Caco-2 (cell line): ENCODE measurements around the gene PVALB. TPM values are rescaled to one million over a fixed set of nuclear protein-coding genes. Genes with fewer than 3 reads are reported as not detected.

ENCODE experiments used
- BruUV-seq: library from RNA; stranded (reverse); fragments of 400-500 nt; replicated peaks from 2 replicates; lab custom pipeline; 2021; lab: Mats Ljungman, UMichigan
- CTCF ChIA-PET: fragments of 300-600 bp; sonication (Branson Sonifier 250); formaldehyde crosslinking; loops from one replicate; lab custom pipeline; 2022; ENCODE audit warnings: antibody characterized with exemption; lab: Charles Lee
- POLR2A ChIA-PET: fragments of 300-600 bp; sonication (Branson Sonifier 250); formaldehyde crosslinking; loops from one replicate; lab custom pipeline; 2022; ENCODE audit warnings: antibody characterized with exemption; lab: Charles Lee
- DNase-seq, 2 experiments: peaks; one replicate each; pipeline versions ENCODE4 v3.0.0 to v3.0.0-alpha.2; 2020 to 2022
- H3K27me3 ChIP-seq: replicated peaks from 2 replicates; pipeline ENCODE4 v1.6.0; 2011; ENCODE audit warnings: low read length; ENCODE audit not compliant: control insufficient read depth, insufficient read depth
- H3K36me3 ChIP-seq: 2 replicates; pipeline ENCODE4 v1.5.1; 2011; ENCODE audit warnings: low read length; ENCODE audit not compliant: control insufficient read depth, insufficient read depth
- H3K4me1 ChIP-seq: fragments of 250-450 bp; sonication (Bioruptor Pico); 2 replicates; pipeline ENCODE4 v1.5.1; 2020; ENCODE audit warnings: mild to moderate bottlenecking
- H3K4me3 ChIP-seq: 2 replicates; pipeline ENCODE4 v1.5.1; 2011; ENCODE audit warnings: low read depth, mild to moderate bottlenecking, control low read depth, low read length
- H3K9me3 ChIP-seq: fragments of 250-450 bp; sonication (Bioruptor Pico); 2 replicates; pipeline ENCODE4 v1.5.1; 2020; ENCODE audit warnings: mild to moderate bottlenecking, moderate library complexity
- H3K27ac Mint-ChIP-seq: one replicate; pipeline ENCODE4 v1.8.0; 2022; ENCODE audit warnings: mixed read lengths; ENCODE audit not compliant: unreplicated experiment
- H3K27me3 Mint-ChIP-seq: one replicate; pipeline ENCODE4 v1.8.0; 2022; ENCODE audit warnings: mixed read lengths; ENCODE audit not compliant: insufficient read depth, unreplicated experiment
- H3K36me3 Mint-ChIP-seq: one replicate; pipeline ENCODE4 v1.8.0; 2022; ENCODE audit warnings: mild to moderate bottlenecking, mixed read lengths; ENCODE audit not compliant: insufficient read depth, unreplicated experiment
- H3K4me1 Mint-ChIP-seq: one replicate; pipeline ENCODE4 v1.8.0; 2022; ENCODE audit warnings: low read depth, mixed read lengths; ENCODE audit not compliant: unreplicated experiment
- H3K4me3 Mint-ChIP-seq: one replicate; pipeline ENCODE4 v1.8.0; 2022; ENCODE audit warnings: mild to moderate bottlenecking, moderate library complexity, mixed read lengths; ENCODE audit not compliant: unreplicated experiment
- H3K9me3 Mint-ChIP-seq: one replicate; pipeline ENCODE4 v1.8.0; 2022; ENCODE audit warnings: mixed read lengths; ENCODE audit not compliant: unreplicated experiment
- CTCF ChIP-seq, 2 experiments: fragments of 200-600 bp in 1 of 2; IDR thresholded peaks; 1 replicate in 1 of 2; 2 replicates in 1 of 2; pipeline versions ENCODE4 v1.5.1 to v1.8.0; 2011 to 2022; ENCODE audit warnings: antibody characterized with exemption in 1 of 2, control low read depth in 1 of 2, inconsistent platforms in 1 of 2, low read depth in 1 of 2, low read length in 1 of 2, mild to moderate bottlenecking in 1 of 2, moderate library complexity in 1 of 2; ENCODE audit not compliant: insufficient read depth in 1 of 2, severe bottlenecking in 1 of 2, unreplicated experiment in 1 of 2
- intact Hi-C: fragments of 100-400 bp; cut with micrococcal nuclease; formaldehyde crosslinking; loops from one replicate; pipeline ENCODE4 v1.10.0; 2022; ENCODE audit not compliant: unreplicated experiment
- total RNA-seq: library from RNA; stranded (reverse); gene quantifications from 2 replicates; pipeline ENCODE4 v1.2.3, GENCODE V29; 2022

PVALB gene
- total RNA-seq, 1 experiment from 2014 or later: not detected

GRCh38 chr22:36863979-36864378 lies 47.1 kb upstream of the PVALB start:
- H3K9me3 ChIP-seq: no peaks in the 10 kb centered on the region
- H3K9me3 Mint-ChIP-seq: no peaks in the 10 kb centered on the region
- H3K4me3 Mint-ChIP-seq: no peak overlapping the region
- no peaks in the 10 kb centered on the region for H3K4me1 Mint-ChIP-seq
- DNase-seq: no peak
- H3K27me3 Mint-ChIP-seq: peaks cover 16% of the 10 kb centered on the region
- no peaks in the 10 kb centered on the region for H3K4me1 ChIP-seq
- H3K27me3 ChIP-seq: no peaks in the 10 kb centered on the region
- no peak overlapping the region for H3K27ac Mint-ChIP-seq
- no peaks in the 10 kb centered on the region for H3K36me3 Mint-ChIP-seq
- intact Hi-C loops: loop anchor here (10.0 kb wide), 1 partner anchor 61 kb away; no protein-coding TSS in a partner anchor
- TF ChIP-seq CTCF (IDR thresholded peaks at IDR 0.05; ENCODE audit: insufficient read depth in 1 of 2, low read depth in 1 of 2, low read length in 1 of 2, severe bottlenecking in 1 of 2, unreplicated experiment in 1 of 2): no peak
- no TSS peak for BruUV-seq
- ChIA-PET POLR2A (no interaction called here), CTCF (no interaction called here)
- no peaks in the 10 kb centered on the region for H3K36me3 ChIP-seq
- no peak overlapping the region for H3K4me3 ChIP-seq

GRCh38 chr22:36863281-36863680 lies 46.4 kb upstream of the PVALB start:
- no peaks in the 10 kb centered on the region for H3K36me3 Mint-ChIP-seq
- CTCF ChIA-PET: no interaction called here
- no peak overlapping the region for H3K4me3 Mint-ChIP-seq
- no peaks in the 10 kb centered on the region for H3K4me1 Mint-ChIP-seq
- no peaks in the 10 kb centered on the region for H3K9me3 Mint-ChIP-seq
- no TSS peak for BruUV-seq
- intact Hi-C loops: loop anchor here (10.0 kb wide), 1 partner anchor 62 kb away; no protein-coding TSS in a partner anchor
- H3K27ac Mint-ChIP-seq: no peak overlapping the region
- no peak for TF ChIP-seq CTCF (IDR thresholded peaks at IDR 0.05; ENCODE audit: insufficient read depth in 1 of 2, low read depth in 1 of 2, low read length in 1 of 2, severe bottlenecking in 1 of 2, unreplicated experiment in 1 of 2)
- Histone ChIP-seq H3K9me3 (no peaks in the 10 kb centered on the region), H3K4me3 (no peak overlapping the region), H3K27me3 (no peaks in the 10 kb centered on the region), H3K4me1 (no peaks in the 10 kb centered on the region), H3K36me3 (no peaks in the 10 kb centered on the region)
- DNase-seq: no peak
- H3K27me3 Mint-ChIP-seq: peaks cover 16% of the 10 kb centered on the region
- POLR2A ChIA-PET: no interaction called here

GRCh38 chr22:36862251-36863242 lies 45.7 kb upstream of the PVALB start:
- Histone ChIP-seq H3K36me3 (no peaks in the 10 kb centered on the region), H3K4me3 (no peak overlapping the region), H3K9me3 (no peaks in the 10 kb centered on the region), H3K4me1 (no peaks in the 10 kb centered on the region), H3K27me3 (no peaks in the 10 kb centered on the region)
- intact Hi-C loops: loop anchor here (10.0 kb wide), 1 partner anchor 62 kb away; no protein-coding TSS in a partner anchor
- H3K36me3 Mint-ChIP-seq: no peaks in the 10 kb centered on the region
- TF ChIP-seq CTCF (IDR thresholded peaks at IDR 0.05; ENCODE audit: insufficient read depth in 1 of 2, low read depth in 1 of 2, low read length in 1 of 2, severe bottlenecking in 1 of 2, unreplicated experiment in 1 of 2): no peak
- no peaks in the 10 kb centered on the region for H3K4me1 Mint-ChIP-seq
- H3K4me3 Mint-ChIP-seq: no peak overlapping the region
- no peak for DNase-seq
- no peak overlapping the region for H3K27ac Mint-ChIP-seq
- no peaks in the 10 kb centered on the region for H3K9me3 Mint-ChIP-seq
- BruUV-seq: no TSS peak
- ChIA-PET CTCF (no interaction called here), POLR2A (no interaction called here)
- H3K27me3 Mint-ChIP-seq: peaks cover 18% of the 10 kb centered on the region
